ENCODE results near the gene ZC2HC1B.

- no peak for TF ChIP-seq CTCF (IDR thresholded peaks at IDR 0.05)
- no peak for TF ChIP-seq POLR2A (IDR thresholded peaks at IDR 0.05)
Measured at GRCh38 chr6:143885116-143885515, 20.8 kb downstream of the ZC2HC1B start.
